ENCODE measurements around the gene SNX25.
A peak's percentile ranks its signal among the peaks of the same experiment; 100 is the strongest.
"Not testable (repeated sequence)": the region's sequence is repeated elsewhere in the genome, so short reads cannot be mapped to it uniquely, and the experiment has no call there.

The SNX25 gene

DNA sequence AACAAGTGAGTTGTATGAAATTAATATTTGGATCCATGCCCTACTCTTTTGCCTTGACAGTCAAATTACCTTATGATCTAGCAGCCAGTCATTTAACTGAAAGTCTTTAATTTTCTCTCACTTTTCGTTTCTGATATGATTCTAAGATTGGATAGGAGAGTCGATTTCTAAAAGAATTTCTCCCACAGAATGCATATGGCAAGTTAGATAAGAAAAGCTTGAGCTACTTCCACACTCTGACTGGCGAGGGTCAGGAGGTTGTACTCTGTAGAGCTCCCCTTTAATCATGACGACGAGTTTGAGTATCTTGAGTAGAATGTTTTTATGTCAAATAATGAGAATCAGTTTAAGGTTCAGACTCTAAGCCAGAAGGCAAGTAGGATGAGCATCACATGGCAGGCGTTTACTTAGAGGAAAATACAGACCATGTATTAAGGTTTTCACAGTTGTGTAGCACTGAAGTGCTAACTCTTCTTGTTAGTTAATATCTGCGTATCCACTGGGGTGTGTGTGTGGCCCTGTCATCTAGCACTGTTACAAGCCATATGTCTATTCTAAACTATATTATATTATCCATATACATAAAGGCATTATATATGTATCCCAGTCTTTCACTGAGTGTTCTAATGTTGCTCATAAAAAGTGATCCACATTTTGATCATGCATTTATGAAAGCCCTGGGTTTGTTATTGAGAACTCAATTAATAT is 148.5 kb downstream of the SNX25 start:
- DNase-seq (ENCODE audit: insufficient read length, low spot score) (no peak), FAIRE-seq (no peak)
- TF ChIP-seq POLR2A (IDR thresholded peaks at IDR 0.05; ENCODE audit: low read depth, low read length) = no peak

DNA sequence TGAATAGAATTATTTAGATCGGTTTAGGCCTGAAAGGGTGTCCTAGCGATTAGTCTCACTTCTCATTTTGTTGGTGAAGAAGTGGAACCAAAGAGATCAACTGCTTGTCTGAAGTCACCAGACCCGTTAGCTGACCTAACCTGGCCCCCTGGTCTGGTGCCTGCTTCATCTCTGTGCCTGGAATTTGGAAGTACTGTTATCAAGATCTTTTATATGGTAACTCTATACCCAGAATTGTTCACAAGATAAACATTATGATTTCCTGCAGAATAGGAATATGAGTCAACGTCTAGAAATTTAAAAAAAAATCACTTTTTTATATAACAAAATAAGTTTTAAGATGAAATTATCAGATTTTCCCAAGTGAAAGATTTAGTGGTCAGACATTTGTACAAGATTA is 149.1 kb downstream of the SNX25 start:
- TF ChIP-seq POLR2A (IDR thresholded peaks at IDR 0.05; ENCODE audit: low read depth, low read length) = no peak
- FAIRE-seq (no peak), DNase-seq (ENCODE audit: insufficient read length, low spot score) (peak; percentile 14)

DNA sequence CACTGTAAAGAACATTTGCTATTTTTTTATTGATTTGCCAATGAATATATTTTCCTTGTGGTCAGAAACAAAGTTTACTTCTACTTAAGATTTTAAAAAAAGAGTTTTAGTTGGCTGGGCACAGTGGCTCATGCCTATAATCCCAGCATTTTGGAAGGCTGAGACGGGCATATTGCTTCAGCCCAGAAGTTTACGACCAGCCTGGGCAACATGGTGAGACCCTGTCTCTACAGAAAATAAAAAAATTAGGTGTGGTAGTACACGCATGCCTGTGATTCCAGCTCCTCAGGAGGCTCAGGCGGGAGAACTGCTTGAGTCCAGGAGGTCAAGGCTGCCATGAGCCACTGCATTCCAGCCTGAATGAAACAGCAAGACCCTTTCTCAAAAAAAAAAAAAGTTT is 149.6 kb downstream of the SNX25 start:
- DNase-seq (ENCODE audit: insufficient read length, low spot score) (no peak), FAIRE-seq (no peak)
- TF ChIP-seq POLR2A (IDR thresholded peaks at IDR 0.05; ENCODE audit: low read depth, low read length) = no peak

DNA sequence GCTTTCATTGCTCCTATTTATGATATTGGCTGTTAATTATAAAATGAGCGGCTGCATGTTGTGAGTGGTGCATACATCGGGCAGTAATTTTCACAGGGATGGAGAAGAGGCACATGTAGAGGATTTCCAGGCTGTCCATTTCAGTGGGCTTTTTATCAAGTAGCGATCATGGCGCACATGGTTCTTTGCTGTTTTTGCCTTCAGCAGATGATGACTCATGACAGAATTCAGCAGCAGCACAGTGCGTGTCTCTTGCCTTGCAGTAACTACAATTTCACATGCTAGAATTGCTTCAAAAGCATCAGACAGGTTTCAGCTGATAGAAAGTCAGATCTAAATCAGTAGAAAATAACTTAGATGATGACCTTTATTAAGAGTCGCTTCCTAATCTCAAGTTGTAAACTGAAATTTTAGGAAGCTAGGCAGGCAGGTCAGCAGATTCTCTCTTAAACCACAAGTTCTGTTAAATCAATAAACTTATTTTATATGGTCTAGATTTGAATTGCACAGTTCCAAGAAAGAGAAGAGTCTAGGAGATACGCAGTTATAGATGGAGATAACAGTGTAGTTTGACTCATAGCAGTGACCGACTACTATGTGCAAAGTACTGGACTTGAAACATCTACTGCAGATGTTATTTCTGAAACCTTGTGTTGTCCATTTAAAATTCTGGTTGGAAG is 150.5 kb downstream of the SNX25 start:
- DNase-seq (ENCODE audit: insufficient read length, low spot score) (no peak), FAIRE-seq (peak; percentile 71)
- TF ChIP-seq POLR2A (IDR thresholded peaks at IDR 0.05; ENCODE audit: low read depth, low read length) = no peak

DNA sequence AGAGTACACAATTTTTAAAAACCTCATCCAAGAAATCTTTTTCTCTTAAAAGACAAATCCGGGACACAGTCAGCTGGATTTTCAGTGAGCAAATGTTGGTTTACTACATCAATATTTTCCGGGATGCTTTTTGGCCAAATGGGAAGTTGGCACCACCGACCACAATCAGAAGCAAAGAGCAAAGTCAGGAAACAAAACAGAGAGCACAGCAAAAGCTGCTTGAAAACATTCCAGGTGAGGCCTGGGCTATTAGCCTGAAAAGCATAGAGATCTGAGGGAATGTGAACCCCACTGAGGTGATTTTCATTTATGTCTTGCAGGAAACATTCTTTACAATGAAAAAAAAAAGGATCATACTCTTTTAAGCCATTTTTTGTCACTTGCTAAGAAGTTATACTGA is 152.5 kb downstream of the SNX25 start:
- no peak for DNase-seq (ENCODE audit: insufficient read length, low spot score)

DNA sequence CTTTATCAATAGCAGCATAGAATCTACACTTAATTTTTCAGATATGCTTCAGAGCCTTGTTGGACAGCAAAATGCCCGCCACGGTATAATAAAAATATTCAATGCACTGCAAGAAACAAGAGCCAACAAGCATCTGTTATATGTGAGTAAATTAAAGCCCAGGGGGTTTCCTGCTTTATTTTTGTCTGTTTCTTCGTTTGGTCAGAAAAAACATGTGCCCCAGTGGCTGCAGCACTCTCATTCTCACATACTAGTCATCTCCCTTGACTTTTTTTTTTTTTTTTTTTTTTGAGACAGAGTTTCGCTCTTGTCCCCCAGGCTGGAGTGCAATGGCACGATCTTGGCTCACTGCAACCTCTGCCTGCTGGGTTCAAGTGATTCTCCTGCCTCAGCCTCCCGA is 153.2 kb downstream of the SNX25 start:
- DNase-seq (ENCODE audit: insufficient read length, low spot score); FAIRE-seq: not testable (repeated sequence)

More for the DNA sequence above, 152.5 kb downstream of the SNX25 start:
- no peak for TF ChIP-seq POLR2A (IDR thresholded peaks at IDR 0.05; ENCODE audit: low read depth, low read length)
- no peak for FAIRE-seq

DNA sequence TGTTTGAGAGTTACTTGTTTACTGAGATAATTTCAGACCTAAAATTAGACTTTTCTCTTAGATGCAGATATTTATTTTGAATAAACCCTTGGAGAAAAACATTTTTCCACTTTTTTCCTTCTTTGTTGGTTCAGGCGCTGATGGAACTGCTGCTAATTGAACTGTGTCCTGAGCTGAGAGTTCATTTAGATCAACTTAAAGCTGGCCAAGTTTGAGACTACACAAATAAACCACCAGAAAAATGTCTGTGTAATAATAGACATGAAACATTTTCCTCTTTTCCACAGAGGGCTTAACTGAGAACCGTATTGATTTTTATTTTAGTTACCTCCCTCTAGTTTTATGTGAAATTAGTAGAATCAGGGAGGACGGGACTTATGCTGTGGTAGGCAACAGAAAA is 153.9 kb downstream of the SNX25 start:
- DNase-seq (ENCODE audit: insufficient read length, low spot score) = no peak
- TF ChIP-seq POLR2A (IDR thresholded peaks at IDR 0.05; ENCODE audit: low read depth, low read length) = no peak
- FAIRE-seq = no peak

DNA sequence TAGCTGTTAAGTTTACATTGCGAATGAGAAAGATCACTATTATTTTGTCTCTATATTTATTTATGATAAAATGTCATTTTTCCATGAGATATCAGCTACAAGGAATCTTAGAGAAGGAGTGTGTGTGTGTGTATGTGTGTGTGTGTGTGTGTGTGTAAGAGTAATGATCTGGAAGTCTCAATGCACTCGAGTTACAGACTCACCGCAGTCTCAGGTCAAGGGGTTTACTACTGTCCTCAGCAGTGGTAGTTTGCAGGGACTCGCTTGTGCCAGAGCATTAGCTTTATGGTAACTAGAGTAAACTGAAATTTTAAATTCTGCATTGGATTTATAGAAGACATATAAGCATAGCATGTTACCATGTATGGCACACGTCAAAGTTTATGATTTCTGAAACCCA is 155.5 kb downstream of the SNX25 start:
- DNase-seq (ENCODE audit: insufficient read length, low spot score) = no peak
- no peak for TF ChIP-seq POLR2A (IDR thresholded peaks at IDR 0.05; ENCODE audit: low read depth, low read length)
- no peak for FAIRE-seq

DNA sequence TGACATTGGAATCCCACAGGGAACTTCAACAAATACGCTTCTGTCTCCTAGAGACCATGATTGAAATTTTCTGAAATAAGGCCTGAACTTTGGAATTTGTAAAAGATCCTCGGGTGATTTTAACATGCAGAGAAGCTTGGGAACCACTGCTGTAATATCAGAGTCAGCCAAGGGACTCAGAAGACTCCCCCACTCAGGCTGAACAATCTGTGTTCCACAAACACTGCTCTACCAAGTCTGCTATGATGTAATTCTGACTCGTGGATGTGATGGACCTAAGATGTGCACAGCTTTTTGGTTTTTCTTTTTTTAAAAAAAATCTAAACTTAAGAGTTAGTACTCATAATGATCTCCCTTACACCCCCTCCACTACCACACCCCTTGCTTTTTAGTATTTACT is 160.3 kb downstream of the SNX25 start:
- FAIRE-seq (no peak), DNase-seq (ENCODE audit: insufficient read length, low spot score) (no peak)
- TF ChIP-seq POLR2A (IDR thresholded peaks at IDR 0.05; ENCODE audit: low read depth, low read length) = no peak

DNA sequence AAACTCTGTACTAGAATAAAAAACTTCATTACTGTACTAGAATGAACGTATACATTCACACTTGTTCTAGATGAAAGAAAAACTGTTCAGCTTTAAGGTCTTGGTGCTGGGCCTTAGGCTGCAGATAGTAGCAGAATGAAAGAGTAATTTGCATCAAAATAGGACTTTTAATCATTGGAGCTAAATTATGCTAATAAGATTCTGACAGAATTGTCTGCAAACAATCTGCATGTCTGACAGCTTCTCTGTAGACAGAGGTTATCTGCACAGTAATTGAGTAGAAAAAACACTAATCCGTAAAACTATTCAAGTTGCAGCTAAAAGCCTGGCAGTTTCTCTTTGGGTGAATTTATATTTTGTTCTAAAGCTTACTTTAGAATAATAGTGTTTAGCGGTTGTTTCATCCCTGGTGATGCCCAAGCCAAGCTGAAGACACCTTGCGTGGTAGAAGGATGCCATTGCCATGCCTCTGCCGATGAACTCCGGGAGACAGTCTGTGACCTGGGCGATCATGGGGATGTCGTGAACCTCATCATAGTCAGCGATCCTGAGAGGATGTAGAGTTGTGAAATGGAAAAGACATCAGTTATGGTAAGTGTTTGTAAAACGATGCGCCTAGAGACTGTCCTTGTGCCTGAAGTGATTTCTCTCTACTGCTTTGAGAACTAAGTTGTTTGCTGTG is 161.0 kb downstream of the SNX25 start:
- FAIRE-seq (no peak), DNase-seq (ENCODE audit: insufficient read length, low spot score) (no peak)
- no peak for TF ChIP-seq POLR2A (IDR thresholded peaks at IDR 0.05; ENCODE audit: low read depth, low read length)

DNA sequence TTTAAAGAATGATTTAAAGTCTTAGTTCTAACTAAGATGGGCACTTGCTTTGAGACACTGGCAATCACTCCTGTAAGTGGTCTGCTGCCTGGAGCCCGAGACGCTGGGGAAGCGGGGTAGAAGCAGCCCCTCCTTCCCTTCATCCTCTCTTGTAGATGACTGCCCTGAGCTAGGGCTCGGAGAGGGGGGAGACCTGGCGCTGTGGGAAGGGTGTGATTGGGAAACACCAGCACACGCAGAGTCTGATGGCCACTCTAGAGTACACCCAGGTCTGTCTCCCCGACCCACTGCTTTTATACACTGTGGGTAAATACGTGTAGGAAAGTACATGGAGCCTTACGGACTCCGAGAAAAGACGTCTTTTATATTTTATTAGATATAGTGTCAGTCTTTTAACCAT is 162.3 kb downstream of the SNX25 start:
- no peak for TF ChIP-seq POLR2A (IDR thresholded peaks at IDR 0.05; ENCODE audit: low read depth, low read length)
- DNase-seq (ENCODE audit: insufficient read length, low spot score) = no peak
- no peak for FAIRE-seq

DNA sequence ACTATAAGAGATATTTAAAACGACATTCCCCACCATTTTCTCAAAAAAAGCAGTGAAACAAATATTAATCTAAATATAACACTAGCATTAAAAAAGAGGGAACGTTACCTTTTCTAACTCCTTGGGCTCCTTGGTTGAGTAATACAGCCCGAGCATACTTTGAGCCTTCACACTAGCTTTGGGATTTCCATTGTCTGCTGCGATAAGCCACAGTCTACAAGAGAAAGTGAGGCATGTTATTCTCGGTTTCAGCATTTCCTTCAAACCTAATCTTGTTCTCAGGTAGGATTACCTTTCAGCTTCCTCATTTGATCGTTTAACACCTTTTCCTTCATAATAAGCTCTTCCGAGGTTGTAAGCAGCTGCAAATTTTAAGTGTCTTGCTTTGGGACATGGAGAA is 164.6 kb downstream of the SNX25 start:
- TF ChIP-seq POLR2A (IDR thresholded peaks at IDR 0.05; ENCODE audit: low read depth, low read length) = no peak
- FAIRE-seq (no peak), DNase-seq (ENCODE audit: insufficient read length, low spot score) (no peak)

DNA sequence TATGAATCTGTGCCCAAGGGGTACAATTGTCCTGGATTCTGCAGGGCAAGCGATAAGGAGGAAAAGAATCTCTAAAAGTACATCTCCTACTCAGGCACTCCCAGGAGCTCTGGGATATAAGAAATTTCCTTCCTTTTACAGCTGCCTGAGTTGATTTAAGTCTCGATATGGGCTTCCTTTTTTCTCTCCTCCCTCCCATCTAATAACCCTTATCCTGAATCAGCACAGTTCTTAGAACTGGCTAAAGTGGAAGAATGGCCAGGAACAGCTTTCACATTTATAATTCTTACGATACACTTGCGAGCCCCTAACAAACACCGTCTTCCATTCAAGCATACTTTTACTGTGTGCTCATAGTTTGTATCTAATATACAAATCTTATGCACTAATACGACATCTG is 165.2 kb downstream of the SNX25 start:
- DNase-seq (ENCODE audit: insufficient read length, low spot score) (no peak), FAIRE-seq (no peak)
- no peak for TF ChIP-seq POLR2A (IDR thresholded peaks at IDR 0.05; ENCODE audit: low read depth, low read length)

DNA sequence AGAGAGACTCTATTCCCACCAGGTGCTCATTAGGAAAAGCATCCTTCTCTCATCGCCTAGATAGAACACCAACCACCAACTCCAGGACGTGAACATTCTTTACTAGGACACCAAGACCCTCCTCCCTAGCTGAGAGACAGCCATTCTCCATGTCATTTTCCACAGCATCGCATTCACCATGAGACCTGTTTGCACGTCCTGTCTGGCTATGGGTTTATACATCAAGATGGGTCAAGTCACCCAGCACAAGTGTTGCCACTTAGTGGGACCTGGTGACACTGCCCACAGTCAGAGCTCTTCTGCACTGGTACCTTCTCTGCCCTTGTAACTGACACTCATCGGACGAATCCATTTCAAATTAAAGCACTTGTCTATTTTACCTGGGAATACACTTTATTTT is 168.9 kb downstream of the SNX25 start:
- no peak for TF ChIP-seq POLR2A (IDR thresholded peaks at IDR 0.05; ENCODE audit: low read depth, low read length)
- FAIRE-seq (no peak), DNase-seq (ENCODE audit: insufficient read length, low spot score) (no peak)
